Testis (tissue), 2 donors: ENCODE results near the gene CHIT1.

Experiments
- CTCF ChIP-seq, 3 experiments: fragments of 450-650 bp in 2 of 3; fragments of 200-600 bp in 1 of 3; sonication (generic) in 1 of 3; IDR thresholded peaks; one replicate each; pipeline ENCODE4 v1.5.1; 2016 to 2019; ENCODE audit warnings: antibody characterized with exemption in 3 of 3, mild to moderate bottlenecking in 2 of 3, moderate library complexity in 1 of 3
- POLR2A ChIP-seq: fragments of 450-650 bp; IDR thresholded peaks from one replicate; pipeline ENCODE4 v1.6.1; 2017; ENCODE audit warnings: antibody characterized with exemption, mild to moderate bottlenecking, moderate library complexity

GRCh38 chr1:203263496-203263895 lies 34.0 kb upstream of the CHIT1 start:
- TF ChIP-seq CTCF (IDR thresholded peaks at IDR 0.05) (no peak), POLR2A (no peak)
